AG04450 (cell line): ENCODE results near the gene MATN3. TPM values are rescaled to one million over a fixed set of nuclear protein-coding genes. Genes with fewer than 3 reads are reported as not detected.

Experiments
- CTCF ChIA-PET: fragments of 300-600, 350-600 bp; formaldehyde crosslinking; extraction: SDS; loops from one replicate; lab custom pipeline; 2022; ENCODE audit warnings: antibody characterized with exemption, inconsistent platforms; lab: Charles Lee
- POLR2A ChIA-PET: fragments of 350-600 bp; formaldehyde crosslinking; extraction: SDS; loops from one replicate; lab custom pipeline; 2021; ENCODE audit warnings: antibody characterized with exemption, inconsistent platforms; lab: Yijun Ruan, JAX
- DNase-seq: peaks from one replicate; pipeline ENCODE4 v3.0.0-alpha.2; 2011; ENCODE audit warnings: low read depth, low spot score
- H3K27ac ChIP-seq: one replicate; pipeline ENCODE4 v1.5.1; 2012; ENCODE audit warnings: low read depth, low read length, control low read depth
- H3K27me3 ChIP-seq: one replicate; pipeline ENCODE4 v1.6.0; 2012; ENCODE audit warnings: low read length; ENCODE audit not compliant: control insufficient read depth, insufficient read depth
- H3K4me3 ChIP-seq: 2 replicates; pipeline ENCODE4 v1.5.1; 2011; ENCODE audit warnings: mild to moderate bottlenecking, low read depth, low read length, control low read depth
- H3K9me3 ChIP-seq: 2 replicates; pipeline ENCODE4 v1.5.1; 2012; ENCODE audit warnings: low read length; ENCODE audit not compliant: control insufficient read depth, insufficient read depth
- CTCF ChIP-seq: IDR thresholded peaks from 2 replicates; pipeline ENCODE4 v1.5.1; 2011; ENCODE audit warnings: low read depth, low read length, control low read depth, inconsistent platforms
- polyA plus RNA-seq: library from polyadenylated mRNA; depleted of rRNA; stranded (reverse); fragments of >200 nt; gene quantifications from 2 replicates; pipeline ENCODE4 v1.2.3, GENCODE V29; 2011

The MATN3 gene
- polyA plus RNA-seq, 1 experiment = 2.7 TPM

GRCh38 chr2:20011276-20012031, 1.0 kb downstream of the MATN3 start:
- no peak overlapping the region for H3K27ac ChIP-seq
- CTCF ChIA-PET = interaction anchor here (0.6 to 1.1 kb wide), 3 partner anchors 56 to 136 kb away, joined by 3 read pairs; no protein-coding TSS in a partner anchor
- no peaks in the 10 kb centered on the region for H3K9me3 ChIP-seq
- POLR2A ChIA-PET = no interaction called here
- TF ChIP-seq CTCF = no peak
- no peaks in the 10 kb centered on the region for H3K27me3 ChIP-seq
- no peak for DNase-seq
- H3K4me3 ChIP-seq = no peak overlapping the region

- Histone ChIP-seq H3K9me3 (no peaks in the 10 kb centered on the region), H3K4me3 (no peak overlapping the region), H3K27me3 (no peaks in the 10 kb centered on the region), H3K27ac (no peak overlapping the region)
- CTCF ChIA-PET = interaction anchor here (0.7 kb wide), 1 partner anchor 27 kb away, joined by 3 read pairs; no protein-coding TSS in a partner anchor
- no peak for TF ChIP-seq CTCF
- POLR2A ChIA-PET = interaction anchor here (0.7 kb wide), 1 partner anchor 441 kb away, joined by 3 read pairs; no protein-coding TSS in a partner anchor
- no peak for DNase-seq
Observed at GRCh38 chr2:20008703-20009102, 3.8 kb downstream of the MATN3 start.

GRCh38 chr2:20005891-20006470, 6.5 kb downstream of the MATN3 start:
- Histone ChIP-seq H3K27me3 (no peaks in the 10 kb centered on the region), H3K9me3 (no peaks in the 10 kb centered on the region), H3K27ac (no peak overlapping the region), H3K4me3 (no peak overlapping the region)
- no peak for DNase-seq
- no peak for TF ChIP-seq CTCF
- ChIA-PET CTCF (interaction anchor here (3.0 kb wide), 1 partner anchor 10 kb away, joined by 11 read pairs; no protein-coding TSS in a partner anchor), POLR2A (no interaction called here)

GRCh38 chr2:20005067-20005627, 7.3 kb downstream of the MATN3 start:
- no peak for TF ChIP-seq CTCF
- Histone ChIP-seq H3K27me3 (no peaks in the 10 kb centered on the region), H3K9me3 (no peaks in the 10 kb centered on the region), H3K4me3 (no peak overlapping the region), H3K27ac (no peak overlapping the region)
- ChIA-PET POLR2A (no interaction called here), CTCF (interaction anchor here (3.0 kb wide), 1 partner anchor 10 kb away, joined by 11 read pairs; no protein-coding TSS in a partner anchor)
- no peak for DNase-seq
